ENCODE data around the gene EFL1. TPM values are rescaled to one million over a fixed set of nuclear protein-coding genes. Genes with fewer than 3 reads are reported as not detected.
"Not testable (repeated sequence)": the region's sequence is repeated elsewhere in the genome, so short reads cannot be mapped to it uniquely, and the experiment has no call there.

EFL1 gene
- total RNA-seq, 6 donors from 2014 or later = 9.7 to 27.7 (median 17.0) TPM

DNA sequence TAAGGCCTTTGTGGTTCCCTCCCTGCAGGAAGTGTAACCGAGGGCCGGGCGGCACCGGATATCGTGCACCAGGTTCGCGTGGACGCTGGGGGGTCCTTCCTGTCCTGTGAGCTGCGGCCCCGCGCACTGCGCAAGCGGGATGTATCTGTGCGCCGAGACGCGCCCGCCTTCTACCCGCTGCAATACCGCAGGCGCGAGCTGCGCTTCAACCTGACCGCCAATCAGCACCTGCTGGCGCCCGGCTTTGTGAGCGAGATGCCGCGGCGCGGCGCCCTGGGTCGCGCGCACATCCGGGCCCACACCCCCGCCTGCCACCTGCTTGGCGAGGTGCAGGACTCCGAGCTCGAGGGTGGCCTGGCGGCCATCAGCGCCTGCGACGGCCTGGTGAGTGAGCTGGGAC, 36.0 kb upstream of the EFL1 start:
- TF ChIP-seq POLR2A (IDR thresholded peaks at IDR 0.05) = no peak
- no peak for TF ChIP-seq POLR2AphosphoS5 (IDR thresholded peaks at IDR 0.05)
- no peak for TF ChIP-seq CTCF (IDR thresholded peaks at IDR 0.05)
- TF ChIP-seq EP300 (IDR thresholded peaks at IDR 0.05) = no peak
- 19 to 21% methylated on average over 14 to 30 of the region's 44 CpGs for WGBS, 2 donors
- Histone ChIP-seq H3K9me3 (no peaks in the 10 kb centered on the region), H3K4me1 (peaks cover 0 to 4% (median 2%) of the 10 kb centered on the region in 4 donors), H3K27me3 (no peaks in the 10 kb centered on the region), H3K36me3 (no peaks in the 10 kb centered on the region), H3K27ac (no peak overlapping the region), H3K4me3 (no peak overlapping the region)
- DNase-seq (peak in 1 of 2 donors; percentile 87), ATAC-seq (ENCODE audit: low FRiP score in 2 of 2) (no peak)

DNA sequence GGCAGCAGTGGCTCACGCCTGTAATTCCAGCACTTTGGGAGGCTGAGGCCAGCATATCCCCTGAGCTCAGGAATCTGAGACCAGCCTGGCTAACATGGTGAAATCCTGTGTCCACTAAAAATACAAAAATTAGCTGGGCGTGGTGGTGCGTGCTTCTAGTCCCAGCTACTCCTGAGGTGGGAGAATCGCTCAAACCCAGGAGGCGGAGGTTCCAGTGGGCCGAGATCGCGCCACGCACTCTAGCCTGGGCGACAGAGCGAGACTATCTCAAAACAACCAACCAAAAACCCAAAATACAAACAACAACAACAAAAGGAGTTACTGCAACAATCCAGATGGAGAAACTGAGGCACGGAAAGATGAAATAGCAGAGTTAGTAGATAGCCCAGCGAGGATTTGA, 35.5 kb upstream of the EFL1 start:
- no peak overlapping the region for H3K4me3 ChIP-seq
- no peaks in the 10 kb centered on the region for H3K9me3 ChIP-seq
- TF ChIP-seq POLR2AphosphoS5 (IDR thresholded peaks at IDR 0.05) = no peak
- TF ChIP-seq POLR2A (IDR thresholded peaks at IDR 0.05) = no peak
- no peak for TF ChIP-seq EP300 (IDR thresholded peaks at IDR 0.05)
- no peak for TF ChIP-seq CTCF (IDR thresholded peaks at IDR 0.05)
- ATAC-seq (ENCODE audit: low FRiP score in 2 of 2) = no peak
- 91 to 95% methylated on average over 12 to 13 of the region's 13 CpGs for WGBS, 2 donors
- no peaks in the 10 kb centered on the region for H3K27me3 ChIP-seq
- H3K36me3 ChIP-seq = no peaks in the 10 kb centered on the region
- DNase-seq = peak in 1 of 2 donors; percentile 56
- H3K27ac ChIP-seq = no peak overlapping the region
- peaks cover 0 to 4% (median 2%) of the 10 kb centered on the region in 4 donors for H3K4me1 ChIP-seq

DNA sequence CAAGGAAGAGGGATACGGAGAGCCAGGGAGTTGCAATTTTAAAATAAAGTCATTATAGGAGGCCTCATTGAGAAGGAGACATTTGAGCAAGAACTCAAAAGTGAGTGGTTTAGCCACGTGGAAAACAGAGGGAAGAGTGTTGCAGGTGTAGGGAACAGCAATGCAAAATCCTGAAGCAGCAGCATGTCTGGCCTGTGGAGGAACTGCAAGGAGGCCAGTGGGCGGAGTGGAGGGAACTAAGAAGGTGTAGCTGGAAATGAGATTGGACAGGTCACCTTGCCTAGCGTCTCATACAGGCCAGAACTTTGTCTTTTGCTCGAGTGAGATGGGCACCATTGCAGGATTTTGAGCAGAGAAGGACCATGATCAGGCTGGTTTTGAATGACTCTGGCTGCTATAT, 35.0 kb upstream of the EFL1 start:
- no peaks in the 10 kb centered on the region for H3K27me3 ChIP-seq
- no peak overlapping the region for H3K27ac ChIP-seq
- no peaks in the 10 kb centered on the region for H3K9me3 ChIP-seq
- WGBS, 2 donors = 91% methylated on average over 5 of the region's 5 CpGs
- H3K4me3 ChIP-seq = no peak overlapping the region
- no peak for TF ChIP-seq EP300 (IDR thresholded peaks at IDR 0.05)
- TF ChIP-seq POLR2A (IDR thresholded peaks at IDR 0.05) = no peak
- TF ChIP-seq POLR2AphosphoS5 (IDR thresholded peaks at IDR 0.05) = no peak
- no peak for TF ChIP-seq CTCF (IDR thresholded peaks at IDR 0.05)
- H3K36me3 ChIP-seq = no peaks in the 10 kb centered on the region
- H3K4me1 ChIP-seq = peaks cover 0 to 4% (median 2%) of the 10 kb centered on the region in 4 donors
- no peak for ATAC-seq (ENCODE audit: low FRiP score in 2 of 2)
- DNase-seq = no peak

DNA sequence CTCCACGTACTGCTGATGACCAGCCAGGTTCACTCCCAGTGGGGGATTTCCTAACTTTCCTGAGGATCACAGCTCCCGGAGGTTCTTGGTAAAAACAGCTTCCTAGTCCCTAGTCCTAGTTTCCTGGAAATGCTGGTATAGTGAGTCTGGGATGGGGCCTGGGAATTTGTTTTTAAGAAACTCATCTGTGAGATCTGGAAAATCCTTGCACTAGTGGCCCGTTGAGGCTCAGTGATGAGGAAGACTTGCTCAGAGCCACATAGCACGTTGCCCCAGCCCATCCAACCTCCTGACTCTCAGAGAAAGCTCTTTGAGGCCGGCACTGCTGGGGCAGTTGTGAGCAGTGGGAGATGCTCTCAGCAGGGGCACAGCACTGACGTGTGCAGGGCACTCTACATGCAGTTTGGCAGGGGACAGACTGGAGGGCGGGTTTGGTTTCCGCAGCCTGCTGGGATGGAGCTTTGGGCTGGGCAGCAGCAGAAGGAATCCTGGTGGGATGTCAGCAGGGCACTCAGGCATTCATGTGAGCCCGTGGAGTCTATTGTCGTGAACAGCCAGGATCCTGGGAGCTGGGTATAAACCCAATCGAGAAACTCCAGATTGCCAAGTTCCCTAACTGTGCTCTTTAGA, 31.6 kb upstream of the EFL1 start:
- no peak for ATAC-seq (ENCODE audit: low FRiP score in 2 of 2)
- Histone ChIP-seq H3K4me3 (no peak overlapping the region), H3K27ac (no peak overlapping the region), H3K27me3 (no peaks in the 10 kb centered on the region), H3K9me3 (no peaks in the 10 kb centered on the region), H3K36me3 (no peaks in the 10 kb centered on the region), H3K4me1 (peaks cover 0 to 4% (median 2%) of the 10 kb centered on the region in 4 donors)
- TF ChIP-seq POLR2A (IDR thresholded peaks at IDR 0.05) (no peak), CTCF (IDR thresholded peaks at IDR 0.05) (no peak), EP300 (IDR thresholded peaks at IDR 0.05) (no peak), POLR2AphosphoS5 (IDR thresholded peaks at IDR 0.05) (no peak)
- DNase-seq = no peak
- WGBS, 2 donors = 46 to 63% methylated on average over 6 to 11 of the region's 11 CpGs

- ATAC-seq (ENCODE audit: low FRiP score in 2 of 2) = no peak
- no peak overlapping the region for H3K4me3 ChIP-seq
- no peak overlapping the region for H3K27ac ChIP-seq
- no peaks in the 10 kb centered on the region for H3K27me3 ChIP-seq
- TF ChIP-seq POLR2AphosphoS5 (IDR thresholded peaks at IDR 0.05) = no peak
- no peak for TF ChIP-seq POLR2A (IDR thresholded peaks at IDR 0.05)
- no peak for TF ChIP-seq EP300 (IDR thresholded peaks at IDR 0.05)
- no peak for TF ChIP-seq CTCF (IDR thresholded peaks at IDR 0.05)
- no peaks in the 10 kb centered on the region for H3K9me3 ChIP-seq
- H3K4me1 ChIP-seq = no peaks in the 10 kb centered on the region
- 82 to 86% methylated on average over 5 of the region's 5 CpGs for WGBS, 2 donors
- no peaks in the 10 kb centered on the region for H3K36me3 ChIP-seq
- no peak for DNase-seq
Measured at GRCh38 chr15:82292271-82292670, 29.7 kb upstream of the EFL1 start.

DNA sequence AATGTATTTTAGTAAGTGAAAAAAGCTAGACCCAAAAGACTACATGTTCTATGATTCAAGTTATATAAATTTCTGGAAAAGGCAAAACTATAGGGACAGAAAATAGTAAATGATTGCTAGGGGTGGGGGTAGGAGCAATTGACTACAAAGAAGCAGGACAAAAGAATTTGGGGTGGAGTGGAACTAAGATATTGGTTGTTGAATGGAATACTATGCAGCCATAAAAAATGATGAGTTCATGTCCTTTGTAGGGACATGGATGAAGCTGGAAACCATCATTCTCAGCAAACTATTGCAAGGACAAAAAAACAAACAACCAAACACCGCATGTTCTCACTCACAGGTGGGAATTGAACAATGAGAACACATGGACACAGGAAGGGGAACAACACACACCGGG, 25.7 kb upstream of the EFL1 start:
- H3K36me3 ChIP-seq; ATAC-seq (ENCODE audit: low FRiP score in 2 of 2): not testable (repeated sequence)
- 100% methylated on average over 2 of the region's 2 CpGs for WGBS, 2 donors

GRCh38 chr15:82286475-82286874, 23.9 kb upstream of the EFL1 start:
- H3K27me3 ChIP-seq; H3K9me3 ChIP-seq; H3K4me3 ChIP-seq; ATAC-seq (ENCODE audit: low FRiP score in 2 of 2); DNase-seq; H3K36me3 ChIP-seq; H3K4me1 ChIP-seq; H3K27ac ChIP-seq: not testable (repeated sequence)
- WGBS, 2 donors = 56 to 64% methylated on average over 4 of the region's 4 CpGs

More for the DNA sequence above, 25.7 kb upstream of the EFL1 start:
- not testable (repeated sequence) for DNase-seq, H3K4me1 ChIP-seq, H3K27ac ChIP-seq, H3K4me3 ChIP-seq, H3K27me3 ChIP-seq, H3K9me3 ChIP-seq
